NCI-H2081 treated with DMSO at 0.1 percent for 48 hours (cell line): ENCODE results near the gene MAPK8.
"Not testable (repeated sequence)": the region's sequence is repeated elsewhere in the genome, so short reads cannot be mapped to it uniquely, and the experiment has no call there.

Source experiments
- DNase-seq: peaks from one replicate; lab custom pipeline; 2025; lab: John Stamatoyannopoulos, UW

Gene MAPK8

GRCh38 chr10:48306265-48306869 is at the start of gene MAPK8:
MAPK8 (plus strand) TSS chr10:48306677; CDS start chr10:48401661, 94,984 bp downstream.
- DNase-seq, result peak; percentile 56

DNA sequence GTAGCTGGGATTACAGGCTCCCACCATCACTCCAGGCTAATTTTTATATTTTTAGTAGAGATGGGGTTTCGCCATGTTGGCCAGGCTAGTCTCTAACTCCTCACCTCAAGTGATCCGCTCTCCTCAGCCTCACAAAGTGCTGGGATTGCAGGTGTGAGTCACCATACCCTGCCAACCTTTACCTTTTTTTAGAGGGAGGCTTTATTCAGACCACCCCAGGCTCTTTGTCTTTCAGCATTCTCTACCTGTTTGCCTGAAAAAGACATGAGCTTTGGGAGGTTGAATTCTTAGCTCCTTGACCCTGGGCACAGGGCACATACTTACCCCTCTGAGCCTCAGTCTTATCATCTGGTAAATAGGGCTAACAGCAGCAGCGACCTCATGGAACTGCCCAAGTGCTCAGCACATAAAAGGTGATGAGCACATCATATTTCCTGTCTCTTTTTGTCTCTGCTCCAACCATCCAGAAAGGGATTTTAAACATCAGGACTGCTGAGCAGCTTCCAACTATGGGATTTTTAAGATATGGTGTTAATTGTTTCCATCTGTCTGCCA is 49.0 kb upstream of the MAPK8 start:
- DNase-seq, result no peak

DNA sequence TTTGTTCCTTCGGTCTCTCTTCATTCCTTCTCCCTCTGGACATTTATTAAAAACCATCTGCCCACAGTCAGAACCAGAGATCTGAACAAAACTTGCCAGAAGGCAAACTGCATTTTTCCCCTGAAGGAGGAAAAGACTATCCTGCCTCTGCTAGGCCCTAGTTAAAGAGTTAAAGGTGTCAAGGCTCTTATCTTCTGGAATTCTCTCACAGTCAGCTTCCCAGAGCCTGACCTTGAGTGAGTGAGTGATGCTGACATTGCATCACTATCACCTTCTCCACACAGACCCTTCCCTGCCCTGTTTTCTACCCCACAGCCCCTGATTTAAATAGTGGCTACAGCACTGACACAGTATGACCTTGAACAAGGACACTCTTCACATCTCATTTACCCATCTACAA is 48.4 kb upstream of the MAPK8 start:
- DNase-seq, result no peak

DNA sequence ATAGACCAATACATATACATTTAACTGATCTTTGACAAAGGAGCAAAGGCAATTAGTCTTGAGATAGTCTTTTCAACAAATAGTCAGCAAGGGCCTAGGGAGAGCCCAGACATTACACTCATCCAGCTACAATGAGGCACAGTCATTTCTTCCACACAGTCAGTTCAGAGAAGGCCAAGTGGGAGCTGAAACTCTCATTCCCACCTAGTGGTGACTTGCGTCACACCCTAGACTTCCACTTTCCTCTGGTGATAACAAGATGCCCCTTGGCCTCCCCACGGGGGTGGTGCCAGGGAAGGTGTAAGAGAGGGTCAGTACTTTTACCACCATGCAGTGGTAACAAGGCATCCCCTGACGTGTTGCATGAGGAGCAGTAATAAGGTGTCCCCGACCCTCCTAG is 39.9 kb upstream of the MAPK8 start:
- no peak for DNase-seq

DNA sequence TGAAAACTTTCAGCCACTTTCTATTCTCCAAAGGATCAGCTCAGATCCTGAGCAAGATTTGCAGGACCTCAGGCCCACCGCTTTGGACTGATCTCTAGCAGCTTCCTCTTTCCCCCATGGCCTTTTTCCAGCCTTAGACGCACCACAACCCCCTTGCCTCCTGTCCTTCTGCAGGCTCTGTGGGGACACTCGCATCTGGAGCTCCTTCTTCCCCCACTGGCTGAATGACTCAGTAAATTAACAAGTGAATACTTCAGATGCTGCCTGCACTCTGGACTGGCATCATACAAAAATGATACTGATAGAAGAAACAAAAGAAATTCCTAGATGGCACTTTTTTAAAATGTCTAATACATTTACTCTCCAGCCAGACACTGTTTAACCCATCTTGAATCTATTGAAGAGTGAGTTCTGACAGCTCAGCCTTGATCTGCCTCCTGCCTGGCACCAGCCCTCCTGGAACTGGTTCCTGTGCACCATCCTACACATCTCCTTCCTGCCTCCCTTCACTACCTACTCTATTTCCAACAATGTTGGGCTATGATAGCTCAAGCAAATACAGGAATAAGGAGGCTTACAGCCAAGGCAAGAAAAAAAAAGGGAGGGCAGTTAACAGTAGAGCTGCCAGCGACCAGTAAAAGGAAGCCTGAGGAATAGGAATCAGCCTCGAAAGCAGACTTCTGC is 35.3 kb upstream of the MAPK8 start:
- no peak for DNase-seq

DNA sequence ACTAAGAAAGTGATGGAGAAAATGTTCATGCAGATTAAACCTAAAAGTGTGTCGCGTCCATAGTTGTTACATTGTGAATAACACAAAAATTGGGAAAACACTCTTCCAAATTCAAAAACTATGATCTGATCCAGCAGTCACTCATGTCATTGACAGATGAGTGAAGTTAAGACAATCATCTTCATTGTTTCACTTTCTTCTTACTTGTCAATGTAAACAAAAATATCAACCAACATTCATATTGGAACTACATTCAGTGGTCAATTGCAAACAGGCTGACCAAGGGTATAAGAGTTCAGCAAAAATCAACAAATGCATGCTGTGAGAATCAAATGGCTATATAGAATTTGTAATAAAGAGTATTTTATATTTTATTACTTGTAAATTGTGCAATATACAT is 33.8 kb upstream of the MAPK8 start:
- DNase-seq, result no peak

- DNase-seq, result no peak
Measured at GRCh38 chr10:48273741-48274140, 32.7 kb upstream of the MAPK8 start.

DNA sequence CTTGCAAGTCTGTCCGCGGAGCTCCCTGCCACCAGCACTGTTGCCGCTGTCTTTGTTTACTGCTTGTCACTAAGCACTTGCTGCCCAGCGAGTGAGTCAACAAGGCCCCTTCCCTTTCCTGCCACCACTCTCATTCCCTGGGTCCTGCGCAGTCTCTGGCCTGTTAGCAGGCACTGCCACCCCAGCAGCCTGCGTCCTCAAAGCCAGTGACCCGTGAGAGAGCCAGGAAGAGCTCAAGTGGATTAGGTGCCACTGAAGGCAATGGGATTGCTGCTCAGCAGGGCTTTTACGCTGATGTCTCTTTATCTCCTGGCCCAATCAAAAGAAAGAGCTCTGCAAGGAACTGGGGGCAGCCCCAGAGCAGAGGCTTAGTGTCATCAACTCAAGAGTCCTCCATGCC is 31.8 kb upstream of the MAPK8 start, which contains the start of gene FRMPD2:
FRMPD2 (minus strand) TSS at position 61 of the 400 bp plus-strand sequence. CDS start 129 bp downstream, outside the sequence.
- no peak for DNase-seq

DNA sequence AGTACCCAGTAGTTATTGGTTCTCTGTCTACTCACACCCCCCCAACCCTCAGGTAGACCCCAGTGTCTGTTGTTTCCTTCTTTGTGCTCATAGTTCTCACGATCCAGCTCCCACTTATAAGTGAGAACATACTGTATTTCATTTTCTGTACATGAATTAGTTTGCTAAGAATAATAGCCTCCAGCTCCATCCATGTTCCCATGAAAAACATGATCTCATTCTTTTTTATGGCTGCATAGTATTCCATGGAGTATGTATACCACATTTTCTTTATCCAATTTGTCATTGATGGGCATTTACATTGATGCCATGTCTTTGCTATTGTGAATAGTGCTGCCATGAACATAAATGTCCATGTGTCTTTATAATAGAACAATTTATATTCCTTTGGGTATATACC is 29.4 kb upstream of the MAPK8 start:
- no peak for DNase-seq

- no peak for DNase-seq
Measured at GRCh38 chr10:48279081-48279751, 27.3 kb upstream of the MAPK8 start.

DNA sequence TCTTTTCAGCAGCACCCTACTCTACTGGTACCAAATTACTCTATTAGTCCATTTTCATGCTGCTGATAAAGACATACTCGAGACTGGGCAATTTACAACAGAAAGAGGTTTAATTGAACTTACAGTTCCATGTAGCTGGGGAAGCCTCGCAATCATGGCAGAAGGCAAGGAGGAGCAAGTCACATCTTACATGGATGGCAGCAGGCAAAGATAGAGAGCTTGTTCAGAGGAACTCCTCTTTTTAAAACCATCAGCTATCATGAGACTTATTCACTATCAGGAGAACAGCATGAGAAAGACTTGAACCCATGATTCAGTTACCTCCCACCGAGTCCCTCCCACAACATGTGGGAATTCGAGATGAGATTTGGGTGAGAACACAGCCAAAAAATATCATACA is 24.8 kb upstream of the MAPK8 start:
- DNase-seq, result not testable (repeated sequence)

GRCh38 chr10:48282829-48283228 is 23.6 kb upstream of the MAPK8 start:
- no peak for DNase-seq

GRCh38 chr10:48284002-48284546 is 22.4 kb upstream of the MAPK8 start:
- DNase-seq, result no peak

DNA sequence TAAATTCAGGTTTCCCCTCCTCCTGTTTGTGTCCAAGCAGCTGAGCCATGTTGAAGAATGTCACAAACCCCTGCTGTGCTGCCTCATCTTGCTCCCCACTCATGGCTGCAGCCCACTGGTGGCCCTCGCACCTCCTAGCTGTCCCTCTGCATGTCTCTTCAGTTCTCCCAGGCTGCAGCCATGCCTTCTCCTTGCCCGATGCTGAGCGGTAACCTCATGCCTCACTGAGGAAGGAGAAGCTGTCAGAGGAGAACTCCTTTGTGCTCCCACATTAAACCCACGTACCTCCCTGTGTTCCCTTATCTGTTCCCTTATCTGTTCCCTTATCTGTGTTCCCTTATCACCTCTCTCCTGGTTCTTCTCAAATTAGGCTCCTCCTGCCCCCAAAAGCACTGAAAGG is 21.7 kb upstream of the MAPK8 start:
- no peak for DNase-seq

DNA sequence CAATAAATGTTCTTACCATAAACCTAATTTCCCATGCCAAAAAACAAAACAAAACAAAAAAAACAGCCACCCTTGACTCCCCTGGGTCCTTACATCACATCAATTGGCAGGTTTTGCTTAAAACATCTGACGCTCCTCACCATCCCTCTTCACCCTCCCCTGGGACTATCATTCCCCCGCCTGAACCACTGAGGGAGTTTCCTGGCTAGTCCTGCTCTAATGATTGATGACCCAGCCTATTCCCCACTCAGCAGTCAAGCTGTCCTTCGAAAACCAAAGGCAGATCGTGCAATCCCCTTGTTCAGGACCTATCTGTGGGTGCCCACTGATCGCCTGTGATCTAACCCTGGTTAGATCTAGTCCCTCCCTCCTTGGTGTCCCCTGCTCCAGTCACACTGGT is 20.8 kb upstream of the MAPK8 start:
- no peak for DNase-seq

DNA sequence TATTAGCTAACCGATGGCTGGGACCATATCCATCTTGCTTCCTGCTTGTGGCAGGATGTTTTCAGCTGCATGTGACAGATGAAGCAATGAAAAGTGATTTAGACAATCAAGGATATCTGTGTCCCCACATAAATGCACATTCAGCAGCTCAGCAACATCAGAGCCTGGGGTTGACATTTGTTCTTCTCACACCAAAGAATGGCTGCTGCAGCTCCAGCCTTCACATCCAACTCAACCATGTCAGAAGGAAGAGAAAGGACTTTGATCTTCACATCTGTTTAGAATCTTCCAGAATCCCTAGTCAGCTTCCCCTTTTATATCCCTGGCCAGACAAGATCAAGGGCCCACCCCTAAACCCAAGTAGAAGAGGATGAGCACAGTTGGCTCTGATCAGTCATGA is 20.1 kb upstream of the MAPK8 start:
- DNase-seq, result no peak

GRCh38 chr10:48287417-48288391 is 18.8 kb upstream of the MAPK8 start:
- DNase-seq, result no peak

GRCh38 chr10:48288661-48289060 is 17.8 kb upstream of the MAPK8 start:
- DNase-seq, result no peak

DNA sequence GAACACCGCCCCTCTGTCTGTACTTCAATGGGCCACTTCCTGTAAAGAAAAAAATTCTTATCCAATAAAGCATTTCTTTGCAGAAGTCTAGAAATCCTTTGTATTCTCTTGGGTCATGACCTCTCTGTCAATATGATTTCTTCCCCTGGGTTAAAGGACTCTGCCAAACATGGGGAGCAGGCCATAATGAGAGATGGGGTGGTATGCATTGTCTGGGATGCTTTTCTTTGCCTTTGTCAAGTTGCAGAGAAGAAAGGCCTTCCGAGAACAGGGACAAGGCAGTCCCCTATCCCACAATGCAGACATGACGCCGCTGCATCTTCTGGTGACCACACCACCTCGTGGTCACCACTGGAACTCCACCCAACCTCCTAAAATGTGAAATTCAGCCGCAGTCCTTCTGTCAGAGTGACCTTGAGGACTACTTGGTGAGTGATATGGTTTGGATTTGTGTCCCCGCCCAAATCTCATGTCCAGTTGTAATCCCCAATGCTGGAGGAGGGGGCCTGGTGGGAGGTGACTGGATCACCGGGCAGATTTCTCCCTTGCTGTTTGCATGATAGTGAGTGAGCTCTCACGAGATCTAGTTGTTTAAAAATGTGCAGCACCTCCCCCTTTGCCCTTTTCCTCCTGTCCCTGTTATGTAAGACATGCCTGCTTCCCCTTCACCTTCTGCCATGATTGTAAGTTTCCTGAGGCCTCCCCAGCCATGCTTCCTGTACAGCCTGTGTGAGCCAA is 16.8 kb upstream of the MAPK8 start:
- DNase-seq, result no peak

- no peak for DNase-seq
Measured at GRCh38 chr10:48290286-48290685, 16.2 kb upstream of the MAPK8 start.

- DNase-seq, result no peak
Measured at GRCh38 chr10:48291190-48291589, 15.3 kb upstream of the MAPK8 start.
